ENCODE data around the gene FAT1. TPM values are rescaled to one million over a fixed set of nuclear protein-coding genes. Genes with fewer than 3 reads are reported as not detected.

Gene FAT1
- total RNA-seq, 1 donor from 2014 or later = 47.1 TPM

- Histone ChIP-seq H3K4me3 (no peak overlapping the region), H3K27ac (no peak overlapping the region), H3K4me1 (peaks cover 5% of the 10 kb centered on the region), H3K27me3 (no peaks in the 10 kb centered on the region), H3K36me3 (no peaks in the 10 kb centered on the region), H3K9me3 (no peaks in the 10 kb centered on the region)
- TF ChIP-seq CTCF (IDR thresholded peaks at IDR 0.05) (no peak), POLR2A (IDR thresholded peaks at IDR 0.05) (no peak), POLR2AphosphoS5 (IDR thresholded peaks at IDR 0.05; ENCODE audit: insufficient read depth in 1 of 2, low read depth in 1 of 2) (no peak)
- intact Hi-C loops (cut with DNase I) = no loop called here
- DNase-seq (ENCODE audit: extremely low spot score in 2 of 2) = no peak
Observed at GRCh38 chr4:186557061-186557460, 166.6 kb downstream of the FAT1 start.

- Histone ChIP-seq H3K4me3 (peak within 1 kb of the TSS in 1 of 2 donors; percentile 7), H3K27me3 (no peaks in the 10 kb centered on the region), H3K4me1 (peaks cover 5% of the 10 kb centered on the region), H3K9me3 (no peaks in the 10 kb centered on the region), H3K36me3 (no peaks in the 10 kb centered on the region), H3K27ac (no peak within 1 kb of the TSS)
- no peak for TF ChIP-seq CTCF (IDR thresholded peaks at IDR 0.05)
- no peak for TF ChIP-seq POLR2AphosphoS5 (IDR thresholded peaks at IDR 0.05; ENCODE audit: insufficient read depth in 1 of 2, low read depth in 1 of 2)
- no peak for TF ChIP-seq POLR2A (IDR thresholded peaks at IDR 0.05)
- DNase-seq (ENCODE audit: extremely low spot score in 2 of 2) = peak in 1 of 2 donors; percentile 60
- intact Hi-C loops (cut with DNase I) = no loop called here
Observed at GRCh38 chr4:186554914-186555827, 168.5 kb downstream of the FAT1 start, which contains the start of gene MTNR1A. TSS of gene MTNR1A (minus strand) at chr4:186555567. CDS start at chr4:186555365, 202 bp downstream.

- H3K36me3 ChIP-seq = no peaks in the 10 kb centered on the region
- no peak overlapping the region for H3K27ac ChIP-seq
- H3K27me3 ChIP-seq = no peaks in the 10 kb centered on the region
- H3K4me3 ChIP-seq = peak overlapping the region in 1 of 2 donors; percentile 7
- no peak for TF ChIP-seq CTCF (IDR thresholded peaks at IDR 0.05)
- TF ChIP-seq POLR2A (IDR thresholded peaks at IDR 0.05) = no peak
- TF ChIP-seq POLR2AphosphoS5 (IDR thresholded peaks at IDR 0.05; ENCODE audit: insufficient read depth in 1 of 2, low read depth in 1 of 2) = no peak
- peak in 1 of 2 donors; percentile 60 for DNase-seq (ENCODE audit: extremely low spot score in 2 of 2)
- no peaks in the 10 kb centered on the region for H3K9me3 ChIP-seq
- H3K4me1 ChIP-seq = peaks cover 5% of the 10 kb centered on the region
- intact Hi-C loops (cut with DNase I) = no loop called here
Observed at GRCh38 chr4:186554539-186554913, 169.1 kb downstream of the FAT1 start.

- no peak for DNase-seq (ENCODE audit: extremely low spot score in 2 of 2)
Observed at GRCh38 chr4:186553717-186554116, 169.9 kb downstream of the FAT1 start.

More at GRCh38 chr4:186553717-186554116, 169.9 kb downstream of the FAT1 start:
- Histone ChIP-seq H3K4me3 (no peak overlapping the region), H3K9me3 (no peaks in the 10 kb centered on the region), H3K36me3 (no peaks in the 10 kb centered on the region), H3K4me1 (peaks cover 5% of the 10 kb centered on the region), H3K27me3 (no peaks in the 10 kb centered on the region), H3K27ac (no peak overlapping the region)
- no peak for TF ChIP-seq POLR2AphosphoS5 (IDR thresholded peaks at IDR 0.05; ENCODE audit: insufficient read depth in 1 of 2, low read depth in 1 of 2)
- TF ChIP-seq POLR2A (IDR thresholded peaks at IDR 0.05) = no peak
- no peak for TF ChIP-seq CTCF (IDR thresholded peaks at IDR 0.05)
- intact Hi-C loops (cut with DNase I) = no loop called here
